Spinal cord (tissue), 10 donors: ENCODE measurements around the gene RUNX1. TPM values are rescaled to one million over a fixed set of nuclear protein-coding genes. Genes with fewer than 3 reads are reported as not detected.

Experiments
- DNase-seq, 6 donors: peaks; one replicate each; pipeline versions ENCODE4 v3.0.0 to v3.0.0-alpha.2; 2013 to 2015; ENCODE audit warnings: low spot score in 6 of 6, low read depth in 4 of 6
- H3K27ac ChIP-seq: one replicate; pipeline ENCODE4 v1.5.1; 2013; ENCODE audit warnings: low read depth, low read length, control low read depth
- H3K27me3 ChIP-seq: one replicate; pipeline ENCODE4 v1.6.1; 2013; ENCODE audit warnings: low read length; ENCODE audit not compliant: control insufficient read depth, insufficient read depth
- H3K36me3 ChIP-seq: one replicate; pipeline ENCODE4 v1.6.1; 2013; ENCODE audit warnings: low read length; ENCODE audit not compliant: control insufficient read depth, insufficient read depth
- H3K4me1 ChIP-seq: one replicate; pipeline ENCODE4 v1.6.1; 2013; ENCODE audit warnings: low read length; ENCODE audit not compliant: control insufficient read depth, insufficient read depth
- H3K4me3 ChIP-seq: one replicate; pipeline ENCODE4 v1.5.1; 2013; ENCODE audit warnings: low read depth, low read length, control low read depth
- H3K9me3 ChIP-seq: one replicate; pipeline ENCODE4 v1.6.1; 2013; ENCODE audit warnings: low read length; ENCODE audit not compliant: control insufficient read depth, insufficient read depth
- WGBS: methylation state at CpG from one replicate; pipeline ENCODE4 v1.1.5; 2013; ENCODE audit warnings: missing lambda C conversion rate; ENCODE audit not compliant: insufficient coverage; 5-methylcytosine and 5-hydroxymethylcytosine counted together
- polyA plus RNA-seq, 2 donors: library from polyadenylated mRNA; unstranded; fragments of 120-200 nt; gene quantifications; one replicate each; pipeline ENCODE4 v1.2.1, GENCODE V29; 2013; ENCODE audit not compliant: insufficient read length in 2 of 2
- total RNA-seq, 2 donors: library from RNA; depleted of rRNA in 1 of 2; stranded (reverse); fragments of 120-200 nt in 1 of 2; fragments of >200 nt in 1 of 2; gene quantifications; one replicate each; pipeline versions ENCODE4 v1.2.3 to v1.2.4, GENCODE V29; 2013 to 2014
- donor health status: healthy.

RUNX1 gene
- total and polyA plus RNA-seq, 4 donors = 2.1 to 7.1 (median 3.2) TPM

DNA sequence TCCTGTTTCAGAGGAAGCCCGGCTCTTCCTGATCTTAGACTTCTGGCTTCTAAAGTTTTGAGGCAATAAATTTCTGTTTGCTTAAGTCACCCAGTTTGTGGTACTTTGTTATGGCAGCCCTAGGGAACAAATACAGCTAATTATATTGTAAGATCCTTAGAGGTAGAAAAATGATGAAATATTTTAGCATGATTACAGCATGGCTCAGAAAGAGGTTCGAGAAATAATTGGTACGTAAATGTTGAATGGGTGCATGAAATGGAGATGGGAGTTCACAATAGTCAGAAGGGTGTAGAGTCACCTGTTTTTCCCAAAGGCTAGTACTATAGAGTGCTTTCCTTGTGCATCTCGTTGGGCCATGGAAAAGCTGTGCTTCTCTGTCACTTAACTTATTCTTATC is 123.5 kb downstream of the RUNX1 start:
- no peak for DNase-seq
- H3K27me3 ChIP-seq = no peaks in the 10 kb centered on the region
- no peak overlapping the region for H3K4me3 ChIP-seq
- no peaks in the 10 kb centered on the region for H3K9me3 ChIP-seq
- no peak overlapping the region for H3K27ac ChIP-seq
- no CpG with 5 or more reads among the region's 4 CpGs for WGBS
- no peaks in the 10 kb centered on the region for H3K4me1 ChIP-seq
- H3K36me3 ChIP-seq = no peaks in the 10 kb centered on the region

DNA sequence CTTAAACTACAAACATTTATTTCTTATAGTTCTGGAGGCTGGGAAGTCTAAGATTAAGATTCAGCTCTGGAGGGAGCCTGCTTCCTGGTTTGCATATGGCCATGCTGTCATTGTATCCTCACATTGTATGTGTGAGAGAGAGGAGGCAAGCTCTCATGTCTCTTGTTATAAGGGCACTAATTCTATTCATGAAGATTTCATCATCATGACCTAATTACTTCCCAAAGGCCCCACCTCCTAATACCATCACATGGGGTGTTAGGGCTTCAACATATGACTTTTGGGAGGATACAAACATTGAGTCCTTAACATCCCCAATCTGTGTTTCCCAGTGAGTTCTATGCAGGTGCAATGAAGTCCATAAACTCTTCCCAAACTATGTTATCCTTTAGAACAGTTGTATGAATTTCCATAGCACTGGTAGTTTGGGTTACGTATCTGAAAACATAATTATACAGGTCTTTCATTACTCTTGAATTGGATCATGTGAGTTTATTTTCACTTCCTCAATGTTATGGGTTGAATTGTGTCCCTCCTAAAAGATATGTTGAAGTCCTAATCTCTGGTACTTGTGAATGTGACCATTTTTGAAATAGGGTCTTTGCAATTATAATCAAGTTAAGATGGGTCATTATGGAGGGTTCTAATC is 124.2 kb downstream of the RUNX1 start:
- H3K9me3 ChIP-seq = no peaks in the 10 kb centered on the region
- no CpG with 5 or more reads among the region's 1 CpG for WGBS
- no peak overlapping the region for H3K27ac ChIP-seq
- no peaks in the 10 kb centered on the region for H3K27me3 ChIP-seq
- no peaks in the 10 kb centered on the region for H3K36me3 ChIP-seq
- H3K4me1 ChIP-seq = no peaks in the 10 kb centered on the region
- H3K4me3 ChIP-seq = no peak overlapping the region
- no peak for DNase-seq

DNA sequence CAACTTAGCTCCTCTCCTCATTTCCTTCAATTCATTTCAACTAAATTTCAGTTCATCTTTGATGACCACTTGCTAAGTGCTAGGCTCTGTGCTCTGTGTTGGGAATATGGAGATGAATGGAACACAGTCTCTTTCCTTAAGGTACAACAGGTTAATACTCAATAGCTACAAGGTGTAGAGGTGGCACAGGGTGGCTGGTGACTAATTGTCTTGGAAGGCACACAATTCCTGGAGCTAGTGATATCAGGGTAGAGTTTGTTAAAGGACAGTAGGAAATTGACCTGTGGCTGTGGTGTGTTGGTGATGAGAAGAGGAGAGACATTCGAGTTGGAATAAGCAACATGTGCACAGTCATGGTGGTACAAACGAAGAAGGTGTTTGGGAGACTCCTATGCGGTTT is 124.9 kb downstream of the RUNX1 start:
- no peaks in the 10 kb centered on the region for H3K9me3 ChIP-seq
- H3K36me3 ChIP-seq = no peaks in the 10 kb centered on the region
- no peaks in the 10 kb centered on the region for H3K4me1 ChIP-seq
- DNase-seq = no peak
- no peak overlapping the region for H3K27ac ChIP-seq
- H3K4me3 ChIP-seq = no peak overlapping the region
- H3K27me3 ChIP-seq = no peaks in the 10 kb centered on the region
- WGBS = 97% methylated on average over 3 of the region's 3 CpGs

DNA sequence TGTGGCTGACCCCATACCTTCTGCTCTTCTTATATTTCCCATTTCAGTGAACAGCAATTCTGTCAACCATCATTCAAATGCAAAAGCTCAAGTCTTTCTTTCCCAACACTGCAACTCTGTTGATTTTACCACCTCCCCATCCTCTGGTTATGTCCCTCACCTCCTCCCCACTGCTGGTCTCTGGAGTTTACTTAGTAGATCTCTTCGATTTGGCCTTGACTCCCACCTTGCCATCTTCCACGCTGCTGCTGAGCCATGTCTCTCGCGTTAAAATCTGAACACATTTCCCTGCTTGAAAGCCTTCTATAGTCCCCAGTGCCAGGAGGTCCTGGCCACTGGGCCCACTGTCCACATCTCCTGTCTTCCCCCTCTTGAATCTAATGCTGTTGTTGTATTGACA is 125.5 kb downstream of the RUNX1 start:
- 91% methylated on average over 4 of the region's 4 CpGs for WGBS
- no peak overlapping the region for H3K4me3 ChIP-seq
- no peaks in the 10 kb centered on the region for H3K27me3 ChIP-seq
- H3K4me1 ChIP-seq = no peaks in the 10 kb centered on the region
- no peaks in the 10 kb centered on the region for H3K9me3 ChIP-seq
- no peak for DNase-seq
- no peaks in the 10 kb centered on the region for H3K36me3 ChIP-seq
- no peak overlapping the region for H3K27ac ChIP-seq

DNA sequence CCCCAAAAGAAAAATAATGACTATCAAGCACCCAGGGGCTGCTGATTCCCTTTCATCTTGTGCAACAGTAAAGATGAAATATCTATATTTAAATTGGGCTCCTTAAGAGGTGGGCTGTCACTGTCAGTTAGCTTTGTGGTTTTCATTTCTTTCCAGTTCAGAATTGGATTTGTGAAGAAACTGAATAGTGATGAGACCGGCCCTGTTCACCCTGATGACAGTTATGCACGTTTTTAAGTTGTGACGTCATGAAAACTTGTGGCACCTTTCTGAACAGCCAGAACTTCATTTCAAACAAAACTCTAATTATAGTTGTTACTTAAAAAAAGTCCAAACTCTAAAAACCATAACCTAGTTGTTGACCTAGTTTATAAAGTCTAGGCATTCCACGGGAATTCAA is 125.9 kb downstream of the RUNX1 start:
- Histone ChIP-seq H3K27ac (no peak overlapping the region), H3K4me3 (no peak overlapping the region), H3K9me3 (no peaks in the 10 kb centered on the region), H3K36me3 (no peaks in the 10 kb centered on the region), H3K4me1 (no peaks in the 10 kb centered on the region), H3K27me3 (no peaks in the 10 kb centered on the region)
- 100% methylated on average over 1 of the region's 4 CpGs for WGBS
- DNase-seq = no peak

DNA sequence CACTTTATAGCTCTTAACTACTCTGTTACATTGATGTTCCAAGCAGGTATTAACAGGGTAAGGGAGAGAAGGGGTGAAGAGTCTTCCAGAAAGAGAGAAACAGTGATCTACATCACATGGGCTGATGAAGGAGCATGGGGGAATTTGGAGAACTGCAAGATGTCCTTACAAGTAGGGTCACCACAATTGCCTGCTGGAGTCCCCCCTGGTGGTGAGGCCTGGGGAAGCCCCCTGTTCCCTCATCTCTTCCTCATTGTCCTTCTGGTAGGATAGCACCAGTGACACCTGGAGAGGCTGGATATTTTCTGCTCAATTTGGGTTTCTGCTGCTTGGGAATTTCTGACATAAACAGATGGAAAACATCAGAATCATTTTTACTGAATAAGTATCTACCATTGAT is 126.6 kb downstream of the RUNX1 start:
- Histone ChIP-seq H3K9me3 (no peaks in the 10 kb centered on the region), H3K4me3 (no peak overlapping the region), H3K4me1 (no peaks in the 10 kb centered on the region), H3K36me3 (no peaks in the 10 kb centered on the region), H3K27me3 (no peaks in the 10 kb centered on the region), H3K27ac (no peak overlapping the region)
- no peak for DNase-seq

DNA sequence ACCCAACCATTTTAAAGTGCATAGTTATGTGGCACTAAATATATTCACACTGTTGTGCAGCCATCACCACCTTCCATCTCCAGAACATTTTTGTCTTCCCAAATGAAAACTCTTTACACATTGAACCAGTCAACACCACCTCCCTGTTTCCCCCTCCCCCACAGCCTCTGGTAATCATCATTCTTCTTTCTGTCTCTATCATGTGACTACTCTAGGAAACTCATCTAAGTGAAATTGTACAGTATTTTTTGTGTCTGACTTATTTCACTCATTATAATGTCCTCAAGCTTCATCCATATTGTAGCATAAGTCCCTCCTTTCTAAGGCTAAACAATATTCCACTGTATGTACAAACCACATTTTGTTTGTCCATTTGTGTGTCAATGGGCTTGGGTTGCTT is 128.0 kb downstream of the RUNX1 start:
- H3K36me3 ChIP-seq = no peaks in the 10 kb centered on the region
- no peak overlapping the region for H3K27ac ChIP-seq

DNA sequence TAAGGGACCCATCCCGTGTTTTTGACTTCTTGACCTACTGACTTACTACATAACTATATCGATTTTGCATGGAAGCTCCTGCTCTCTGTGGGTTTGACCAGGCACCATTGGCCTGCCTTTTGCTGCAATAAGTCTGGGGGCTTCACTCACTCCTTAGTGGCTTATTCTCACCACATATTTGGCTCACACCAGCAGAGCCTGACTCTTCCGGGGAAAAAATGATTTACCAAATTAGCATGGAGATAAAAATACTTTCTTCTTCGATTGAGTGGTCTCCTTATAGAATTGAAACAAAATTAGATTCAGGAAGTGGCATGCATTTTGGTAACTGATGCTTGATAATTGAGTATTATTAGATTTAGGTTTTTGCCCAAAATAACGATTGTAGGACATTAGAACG is 129.7 kb downstream of the RUNX1 start:
- Histone ChIP-seq H3K4me3 (no peak overlapping the region), H3K4me1 (no peaks in the 10 kb centered on the region), H3K27me3 (no peaks in the 10 kb centered on the region), H3K27ac (no peak overlapping the region), H3K36me3 (no peaks in the 10 kb centered on the region), H3K9me3 (no peaks in the 10 kb centered on the region)
- no peak for DNase-seq
- 68% methylated on average over 4 of the region's 6 CpGs for WGBS

More for the DNA sequence above, 128.0 kb downstream of the RUNX1 start:
- no peak overlapping the region for H3K4me3 ChIP-seq
- no peak for DNase-seq
- H3K9me3 ChIP-seq = no peaks in the 10 kb centered on the region
- no peaks in the 10 kb centered on the region for H3K4me1 ChIP-seq
- no peaks in the 10 kb centered on the region for H3K27me3 ChIP-seq

DNA sequence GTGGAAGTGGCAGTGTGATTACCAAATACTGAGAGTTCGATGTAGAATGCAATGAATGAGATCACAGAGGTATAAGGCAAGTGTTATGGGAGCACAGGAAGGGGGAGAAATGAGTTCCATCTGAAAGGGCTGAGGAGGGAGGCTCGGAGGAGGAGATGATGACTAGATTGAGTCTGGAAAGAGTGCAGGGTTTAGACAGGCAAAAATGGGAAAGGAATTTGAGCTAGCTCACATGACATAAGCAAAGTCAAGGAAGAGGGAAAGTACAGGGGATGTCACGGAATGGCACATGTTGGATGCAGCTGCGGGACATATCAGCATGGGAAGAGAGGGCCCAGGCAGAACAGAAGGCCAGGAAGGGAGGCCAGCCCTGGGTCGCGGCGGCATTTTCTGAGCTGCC is 132.7 kb downstream of the RUNX1 start:
- no peak for DNase-seq

DNA sequence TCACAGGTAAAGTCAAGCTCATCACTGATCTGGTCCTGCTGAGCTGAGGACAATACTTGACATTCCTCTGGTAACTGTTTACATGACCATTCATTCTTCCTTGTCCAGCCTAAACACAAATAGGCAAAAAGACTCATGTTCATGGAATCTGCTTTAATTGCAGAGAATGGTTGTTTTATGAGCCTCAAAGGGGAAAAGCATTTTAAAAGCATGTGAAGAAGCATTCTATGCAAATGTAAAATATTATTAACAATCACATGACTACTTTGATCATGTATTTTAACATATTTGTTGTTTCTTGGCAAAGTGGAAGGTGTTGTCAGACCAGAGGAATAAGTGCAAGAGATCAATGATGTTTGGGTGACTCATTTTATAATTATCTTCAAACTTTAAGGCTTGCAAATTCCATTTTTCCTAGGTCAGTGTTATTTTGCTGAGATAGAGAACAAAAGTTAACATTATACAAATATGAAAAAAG is 133.7 kb downstream of the RUNX1 start:
- no peak overlapping the region for H3K27ac ChIP-seq
- no peak overlapping the region for H3K4me3 ChIP-seq
- H3K9me3 ChIP-seq = no peaks in the 10 kb centered on the region
- peaks cover 4% of the 10 kb centered on the region for H3K4me1 ChIP-seq
- no peaks in the 10 kb centered on the region for H3K27me3 ChIP-seq
- no peak for DNase-seq
- H3K36me3 ChIP-seq = no peaks in the 10 kb centered on the region

More for the DNA sequence above, 132.7 kb downstream of the RUNX1 start:
- no peaks in the 10 kb centered on the region for H3K36me3 ChIP-seq
- no peaks in the 10 kb centered on the region for H3K27me3 ChIP-seq
- no peak overlapping the region for H3K27ac ChIP-seq
- WGBS = 91% methylated on average over 2 of the region's 7 CpGs
- no peaks in the 10 kb centered on the region for H3K4me1 ChIP-seq
- no peaks in the 10 kb centered on the region for H3K9me3 ChIP-seq
- H3K4me3 ChIP-seq = no peak overlapping the region
